ENCODE measurements around the gene MARCHF10.

GRCh38 chr17:62767997-62768396, 40.1 kb downstream of the MARCHF10 start:
- TF ChIP-seq, protein P1, sequence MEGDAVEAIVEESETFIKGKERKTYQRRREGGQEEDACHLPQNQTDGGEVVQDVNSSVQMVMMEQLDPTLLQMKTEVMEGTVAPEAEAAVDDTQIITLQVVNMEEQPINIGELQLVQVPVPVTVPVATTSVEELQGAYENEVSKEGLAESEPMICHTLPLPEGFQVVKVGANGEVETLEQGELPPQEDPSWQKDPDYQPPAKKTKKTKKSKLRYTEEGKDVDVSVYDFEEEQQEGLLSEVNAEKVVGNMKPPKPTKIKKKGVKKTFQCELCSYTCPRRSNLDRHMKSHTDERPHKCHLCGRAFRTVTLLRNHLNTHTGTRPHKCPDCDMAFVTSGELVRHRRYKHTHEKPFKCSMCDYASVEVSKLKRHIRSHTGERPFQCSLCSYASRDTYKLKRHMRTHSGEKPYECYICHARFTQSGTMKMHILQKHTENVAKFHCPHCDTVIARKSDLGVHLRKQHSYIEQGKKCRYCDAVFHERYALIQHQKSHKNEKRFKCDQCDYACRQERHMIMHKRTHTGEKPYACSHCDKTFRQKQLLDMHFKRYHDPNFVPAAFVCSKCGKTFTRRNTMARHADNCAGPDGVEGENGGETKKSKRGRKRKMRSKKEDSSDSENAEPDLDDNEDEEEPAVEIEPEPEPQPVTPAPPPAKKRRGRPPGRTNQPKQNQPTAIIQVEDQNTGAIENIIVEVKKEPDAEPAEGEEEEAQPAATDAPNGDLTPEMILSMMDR (conservative IDR thresholded peaks at IDR 0.05): no peak
- TF ChIP-seq EZH2 (IDR thresholded peaks at IDR 0.05; ENCODE audit: low read depth): no peak
